ENCODE data around the gene B3GAT3. TPM values are rescaled to one million over a fixed set of nuclear protein-coding genes. Genes with fewer than 3 reads are reported as not detected.

The B3GAT3 gene
- total and polyA plus RNA-seq, 10 of the 15 experiments (the other 5 are each of a cell fraction or from before 2014, with no cell fraction given), result 0.31 to 52.7 (median 29.8) TPM

DNA sequence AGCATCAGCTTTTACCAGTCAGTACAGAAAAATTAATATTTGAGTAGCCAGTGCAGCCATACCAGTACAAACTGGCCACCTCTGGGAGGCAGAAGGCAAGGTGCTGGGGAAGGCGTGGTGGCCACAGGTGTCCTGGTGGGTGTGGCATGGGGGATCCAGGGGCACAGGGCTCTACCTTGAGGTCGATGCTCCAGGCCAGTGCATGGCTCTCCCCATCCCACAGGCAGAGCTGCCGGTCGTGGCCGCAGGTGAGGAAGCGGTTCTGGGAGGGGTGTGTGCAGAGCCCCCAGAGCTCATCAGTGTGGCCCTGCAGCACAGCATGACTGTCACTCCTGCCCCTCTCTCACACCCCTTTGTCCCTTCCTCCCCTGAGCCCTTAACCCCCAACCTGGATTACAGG is 16.3 kb downstream of the B3GAT3 start:
- POLR2A ChIA-PET, result no interaction called here
- CTCF ChIA-PET, result interaction anchor here (1.7 kb wide), 1 partner anchor 89 kb away, joined by 4 read pairs; no protein-coding TSS in a partner anchor
- Histone ChIP-seq H3K4me3 (no peak overlapping the region), H2AFZ (ENCODE audit: control insufficient read depth, low read depth, low read length) (no peak overlapping the region), H3K27me3 (replicated peaks in 1 of 2; ENCODE audit: control insufficient read depth in 2 of 2, insufficient read depth in 2 of 2, low read length in 1 of 2) (no peaks in the 10 kb centered on the region), H3K4me1 (ENCODE audit: control insufficient read depth, insufficient read depth, low read length) (peaks cover 6% of the 10 kb centered on the region), H3K9me3 (replicated peaks; ENCODE audit: control insufficient read depth, insufficient read depth, low read length) (no peaks in the 10 kb centered on the region), H3K36me3 (ENCODE audit: control insufficient read depth in 2 of 2, insufficient read depth in 2 of 2, low read length in 1 of 2) (peaks cover 3 to 9% of the 10 kb centered on the region in 2 experiments; a peak in 3 of 4 replicates), H3K79me2 (ENCODE audit: control insufficient read depth, insufficient read depth, low read length) (peaks cover 13% of the 10 kb centered on the region), H3K27ac (ENCODE audit: control insufficient read depth, insufficient read depth) (no peak overlapping the region), H4K20me1 (ENCODE audit: control insufficient read depth, insufficient read depth) (no peaks in the 10 kb centered on the region; the same call in 1 of the 2 replicates), H3K9ac (ENCODE audit: control insufficient read depth, insufficient read depth, low read length) (no peak overlapping the region), H3K4me2 (ENCODE audit: control insufficient read depth, insufficient read depth) (no peak overlapping the region)
- 84% methylated on average over 6 of the region's 6 CpGs for WGBS (ENCODE audit: insufficient coverage, insufficient replicate concordance, low lambda C conversion rate, missing lambda C conversion rate)
- ATAC-seq (no peak), DNase-seq (ENCODE audit: low read depth, low spot score) (no peak), FAIRE-seq (no peak)
- intact Hi-C loops (cut with micrococcal nuclease; ENCODE audit: unreplicated experiment), result no loop called here
- TF ChIP-seq, protein P1, sequence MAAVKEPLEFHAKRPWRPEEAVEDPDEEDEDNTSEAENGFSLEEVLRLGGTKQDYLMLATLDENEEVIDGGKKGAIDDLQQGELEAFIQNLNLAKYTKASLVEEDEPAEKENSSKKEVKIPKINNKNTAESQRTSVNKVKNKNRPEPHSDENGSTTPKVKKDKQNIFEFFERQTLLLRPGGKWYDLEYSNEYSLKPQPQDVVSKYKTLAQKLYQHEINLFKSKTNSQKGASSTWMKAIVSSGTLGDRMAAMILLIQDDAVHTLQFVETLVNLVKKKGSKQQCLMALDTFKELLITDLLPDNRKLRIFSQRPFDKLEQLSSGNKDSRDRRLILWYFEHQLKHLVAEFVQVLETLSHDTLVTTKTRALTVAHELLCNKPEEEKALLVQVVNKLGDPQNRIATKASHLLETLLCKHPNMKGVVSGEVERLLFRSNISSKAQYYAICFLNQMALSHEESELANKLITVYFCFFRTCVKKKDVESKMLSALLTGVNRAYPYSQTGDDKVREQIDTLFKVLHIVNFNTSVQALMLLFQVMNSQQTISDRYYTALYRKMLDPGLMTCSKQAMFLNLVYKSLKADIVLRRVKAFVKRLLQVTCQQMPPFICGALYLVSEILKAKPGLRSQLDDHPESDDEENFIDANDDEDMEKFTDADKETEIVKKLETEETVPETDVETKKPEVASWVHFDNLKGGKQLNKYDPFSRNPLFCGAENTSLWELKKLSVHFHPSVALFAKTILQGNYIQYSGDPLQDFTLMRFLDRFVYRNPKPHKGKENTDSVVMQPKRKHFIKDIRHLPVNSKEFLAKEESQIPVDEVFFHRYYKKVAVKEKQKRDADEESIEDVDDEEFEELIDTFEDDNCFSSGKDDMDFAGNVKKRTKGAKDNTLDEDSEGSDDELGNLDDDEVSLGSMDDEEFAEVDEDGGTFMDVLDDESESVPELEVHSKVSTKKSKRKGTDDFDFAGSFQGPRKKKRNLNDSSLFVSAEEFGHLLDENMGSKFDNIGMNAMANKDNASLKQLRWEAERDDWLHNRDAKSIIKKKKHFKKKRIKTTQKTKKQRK (IDR thresholded peaks at IDR 0.05; ENCODE audit: low read depth, low read length), result no peak
- no peak for TF ChIP-seq KLF5 (IDR thresholded peaks at IDR 0.05; ENCODE audit: partially characterized antibody)
- TF ChIP-seq FOXK2 (IDR thresholded peaks at IDR 0.05), result no peak
- no peak for TF ChIP-seq NFIC (IDR thresholded peaks at IDR 0.05; ENCODE audit: low read depth, low read length)
- TF ChIP-seq WRNIP1 (IDR thresholded peaks at IDR 0.05; ENCODE audit: borderline replicate concordance, low read depth, low read length), result no peak
- TF ChIP-seq LARP7 (IDR thresholded peaks at IDR 0.05), result no peak
- TF ChIP-seq NFYB (IDR thresholded peaks at IDR 0.05; ENCODE audit: insufficient read depth, low read depth, low read length), result no peak
- TF ChIP-seq BCL11A (IDR thresholded peaks at IDR 0.05; ENCODE audit: low read depth, low read length), result no peak
- TF ChIP-seq NBN (IDR thresholded peaks at IDR 0.05), result no peak
- no peak for TF ChIP-seq FOS (IDR thresholded peaks at IDR 0.05; ENCODE audit: borderline replicate concordance, extremely low read depth, insufficient read length)
- no peak for TF ChIP-seq RAD51 (IDR thresholded peaks at IDR 0.05)
- no peak for TF ChIP-seq CTCF (IDR thresholded peaks at IDR 0.05 in 2 of 3, conservative IDR thresholded peaks at IDR 0.05 in 1 of 3; ENCODE audit: control insufficient read depth in 2 of 3, extremely low read depth in 1 of 3, insufficient read depth in 1 of 3, low read depth in 3 of 3, low read length in 3 of 3)
- TF ChIP-seq HDAC6 (IDR thresholded peaks at IDR 0.05; ENCODE audit: unreplicated experiment), result no peak
- no peak for TF ChIP-seq GATAD2B (conservative IDR thresholded peaks at IDR 0.05; ENCODE audit: low read depth)
- BruUV-seq (replicated peaks), result no TSS peak
- RAD21 ChIA-PET (ENCODE audit: unreplicated experiment), result no interaction called here
- in situ Hi-C loops (cut with MboI), result no loop called here
- SMC1A ChIA-PET (ENCODE audit: uncharacterized antibody, unreplicated experiment), result no interaction called here
